Measurements from ENCODE around the gene CFAP54. TPM values are rescaled to one million over a fixed set of nuclear protein-coding genes. Genes with fewer than 3 reads are reported as not detected.

CFAP54 gene
- total and polyA plus RNA-seq, 7 donors = 0.03 to 0.14 (median 0.08) TPM; not detected in 3

GRCh38 chr12:96770219-96771102, 281.1 kb downstream of the CFAP54 start:
- Histone ChIP-seq H3K36me3 (ENCODE audit: insufficient read depth in 1 of 2, low read depth in 1 of 2) (no peaks in the 10 kb centered on the region), H3K27ac (no peak overlapping the region), H3K9me3 (no peaks in the 10 kb centered on the region), H3K4me3 (no peak overlapping the region), H3K4me1 (no peaks in the 10 kb centered on the region), H3K27me3 (ENCODE audit: insufficient read depth in 3 of 3, low read length in 2 of 3) (no peaks in the 10 kb centered on the region)
- TF ChIP-seq CTCF (IDR thresholded peaks at IDR 0.05) = no peak
- WGBS, 3 donors = 60 to 69% (median 67%) methylated on average over 3 of the region's 3 CpGs
- ATAC-seq (no peak), DNase-seq (no peak)
- intact Hi-C loops (cut with DNase I) = no loop called here

GRCh38 chr12:96773031-96773430, 283.7 kb downstream of the CFAP54 start:
- H3K4me1 ChIP-seq = no peaks in the 10 kb centered on the region
- H3K36me3 ChIP-seq (ENCODE audit: insufficient read depth in 1 of 2, low read depth in 1 of 2) = no peaks in the 10 kb centered on the region
- WGBS, 3 donors = 98 to 99% (median 99%) methylated on average over 2 of the region's 2 CpGs
- H3K9me3 ChIP-seq = no peaks in the 10 kb centered on the region
- no peak overlapping the region for H3K4me3 ChIP-seq
- ATAC-seq (no peak), DNase-seq (no peak)
- H3K27ac ChIP-seq = no peak overlapping the region
- TF ChIP-seq CTCF (IDR thresholded peaks at IDR 0.05) = no peak
- no peaks in the 10 kb centered on the region for H3K27me3 ChIP-seq (ENCODE audit: insufficient read depth in 3 of 3, low read length in 2 of 3)
- intact Hi-C loops (cut with DNase I) = no loop called here

GRCh38 chr12:96774496-96775256, 285.3 kb downstream of the CFAP54 start:
- ATAC-seq = no peak

GRCh38 chr12:96776908-96777307, 287.5 kb downstream of the CFAP54 start:
- no peaks in the 10 kb centered on the region for H3K36me3 ChIP-seq (ENCODE audit: insufficient read depth in 1 of 2, low read depth in 1 of 2)
- no peak overlapping the region for H3K27ac ChIP-seq
- ATAC-seq (no peak), DNase-seq (no peak)
- H3K9me3 ChIP-seq = no peaks in the 10 kb centered on the region
- intact Hi-C loops (cut with DNase I) = no loop called here
- 85 to 90% (median 87%) methylated on average over 2 of the region's 2 CpGs for WGBS, 3 donors
- no peaks in the 10 kb centered on the region for H3K4me1 ChIP-seq
- TF ChIP-seq CTCF (IDR thresholded peaks at IDR 0.05) = no peak
- H3K27me3 ChIP-seq (ENCODE audit: insufficient read depth in 3 of 3, low read length in 2 of 3) = no peaks in the 10 kb centered on the region
- no peak overlapping the region for H3K4me3 ChIP-seq

More at GRCh38 chr12:96774496-96775256, 285.3 kb downstream of the CFAP54 start:
- intact Hi-C loops (cut with DNase I) = no loop called here
- DNase-seq = no peak
- Histone ChIP-seq H3K4me1 (no peaks in the 10 kb centered on the region), H3K27me3 (ENCODE audit: insufficient read depth in 3 of 3, low read length in 2 of 3) (no peaks in the 10 kb centered on the region), H3K36me3 (ENCODE audit: insufficient read depth in 1 of 2, low read depth in 1 of 2) (no peaks in the 10 kb centered on the region), H3K4me3 (no peak overlapping the region), H3K27ac (no peak overlapping the region), H3K9me3 (no peaks in the 10 kb centered on the region)
- 83 to 95% (median 88%) methylated on average over 9 of the region's 9 CpGs for WGBS, 3 donors
- no peak for TF ChIP-seq CTCF (IDR thresholded peaks at IDR 0.05)
